ENCODE data around the gene CDYL.

DNA sequence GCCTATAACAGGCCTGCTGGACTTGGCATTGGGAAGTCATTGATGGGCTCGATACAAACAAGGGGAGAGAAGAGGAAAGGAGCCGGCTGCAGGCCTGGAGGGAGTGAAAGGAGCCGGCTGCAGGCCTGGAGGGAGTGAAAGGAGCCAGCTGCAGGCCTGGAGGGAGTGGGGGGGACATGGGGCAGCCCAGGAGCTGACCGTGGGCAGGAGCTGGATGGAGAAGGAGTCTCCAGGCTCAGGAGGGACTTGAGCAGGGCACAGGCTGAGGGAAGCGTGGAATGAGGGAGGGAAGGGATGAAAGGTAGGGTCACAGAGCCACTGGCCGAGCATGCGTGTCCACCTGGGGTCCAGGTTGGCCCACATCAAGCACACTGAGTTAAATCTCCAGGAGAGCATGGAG is 195.6 kb downstream of the CDYL start:
- TF ChIP-seq, protein P1, sequence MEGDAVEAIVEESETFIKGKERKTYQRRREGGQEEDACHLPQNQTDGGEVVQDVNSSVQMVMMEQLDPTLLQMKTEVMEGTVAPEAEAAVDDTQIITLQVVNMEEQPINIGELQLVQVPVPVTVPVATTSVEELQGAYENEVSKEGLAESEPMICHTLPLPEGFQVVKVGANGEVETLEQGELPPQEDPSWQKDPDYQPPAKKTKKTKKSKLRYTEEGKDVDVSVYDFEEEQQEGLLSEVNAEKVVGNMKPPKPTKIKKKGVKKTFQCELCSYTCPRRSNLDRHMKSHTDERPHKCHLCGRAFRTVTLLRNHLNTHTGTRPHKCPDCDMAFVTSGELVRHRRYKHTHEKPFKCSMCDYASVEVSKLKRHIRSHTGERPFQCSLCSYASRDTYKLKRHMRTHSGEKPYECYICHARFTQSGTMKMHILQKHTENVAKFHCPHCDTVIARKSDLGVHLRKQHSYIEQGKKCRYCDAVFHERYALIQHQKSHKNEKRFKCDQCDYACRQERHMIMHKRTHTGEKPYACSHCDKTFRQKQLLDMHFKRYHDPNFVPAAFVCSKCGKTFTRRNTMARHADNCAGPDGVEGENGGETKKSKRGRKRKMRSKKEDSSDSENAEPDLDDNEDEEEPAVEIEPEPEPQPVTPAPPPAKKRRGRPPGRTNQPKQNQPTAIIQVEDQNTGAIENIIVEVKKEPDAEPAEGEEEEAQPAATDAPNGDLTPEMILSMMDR (IDR thresholded peaks at IDR 0.05; ENCODE audit: low read depth, low read length, poor library complexity, severe bottlenecking), result no peak
- TF ChIP-seq EZH2phosphoT487 (IDR thresholded peaks at IDR 0.05; ENCODE audit: borderline replicate concordance, low read length), result no peak

Measured in DOHH2 (cell line).